Liver (tissue), 9 donors: Measurements from ENCODE around the gene PYGB. TPM values are rescaled to one million over a fixed set of nuclear protein-coding genes. Genes with fewer than 3 reads are reported as not detected.

Source experiments
- DNase-seq: peaks from one replicate; pipeline ENCODE4 v3.0.0-alpha.2; 2017; ENCODE audit warnings: low spot score
- H3K27ac ChIP-seq, 2 donors: one replicate each; pipeline ENCODE4 v1.7.0; 2013; ENCODE audit warnings: inconsistent platforms in 2 of 2, low read length in 2 of 2, control low read depth in 1 of 2, low read depth in 1 of 2, mild to moderate bottlenecking in 1 of 2
- H3K27me3 ChIP-seq, 4 donors: one replicate each; pipeline versions ENCODE4 v1.6.1 to v1.7.0; 2013; ENCODE audit warnings: low read length in 3 of 4, inconsistent platforms in 1 of 4, mild to moderate bottlenecking in 1 of 4, moderate library complexity in 1 of 4; ENCODE audit not compliant: control insufficient read depth in 4 of 4, insufficient read depth in 4 of 4
- H3K36me3 ChIP-seq, 4 donors: one replicate each; pipeline versions ENCODE4 v1.6.1 to v1.7.0; 2013; ENCODE audit warnings: low read length in 3 of 4, mild to moderate bottlenecking in 3 of 4, low read depth in 1 of 4, moderate library complexity in 1 of 4; ENCODE audit not compliant: control insufficient read depth in 4 of 4, insufficient read depth in 3 of 4
- H3K4me1 ChIP-seq, 4 donors: one replicate each; pipeline versions ENCODE4 v1.6.1 to v1.7.0; 2013; ENCODE audit warnings: low read length in 3 of 4, mild to moderate bottlenecking in 3 of 4, moderate library complexity in 1 of 4; ENCODE audit not compliant: control insufficient read depth in 4 of 4, insufficient read depth in 4 of 4
- H3K4me3 ChIP-seq, 3 donors: one replicate each; pipeline versions ENCODE4 v1.6.1 to v1.7.0; 2013; ENCODE audit warnings: low read length in 3 of 3, control low read depth in 1 of 3, low read depth in 1 of 3, mild to moderate bottlenecking in 1 of 3
- H3K9ac ChIP-seq, 2 donors: one replicate each; pipeline ENCODE4 v1.7.0; 2013; ENCODE audit warnings: low read length in 2 of 2, mild to moderate bottlenecking in 2 of 2, moderate library complexity in 2 of 2, control low read depth in 1 of 2, low read depth in 1 of 2
- H3K9me3 ChIP-seq, 4 donors: one replicate each; pipeline versions ENCODE4 v1.6.1 to v1.7.0; 2013; ENCODE audit warnings: low read length in 3 of 4; ENCODE audit not compliant: control insufficient read depth in 4 of 4
- FOXA1 ChIP-seq: IDR thresholded peaks from 2 replicates; pipeline ENCODE4 v1.6.1; 2016; ENCODE audit warnings: antibody characterized with exemption
- FOXA2 ChIP-seq: IDR thresholded peaks from 2 replicates; pipeline ENCODE4 v1.6.1; 2016; ENCODE audit warnings: antibody characterized with exemption
- GABPA ChIP-seq, 2 donors: IDR thresholded peaks in 1 of 2; conservative IDR thresholded peaks in 1 of 2; 2 replicates each; pipeline ENCODE4 v1.6.1; 2016; ENCODE audit warnings: antibody characterized with exemption in 2 of 2, mild to moderate bottlenecking in 1 of 2, moderate library complexity in 1 of 2
- HNF4A ChIP-seq, 2 donors: conservative IDR thresholded peaks; 2 replicates each; pipeline ENCODE4 v1.6.1; 2016; ENCODE audit warnings: antibody characterized with exemption in 2 of 2, mild to moderate bottlenecking in 2 of 2
- HNF4G ChIP-seq: IDR thresholded peaks from 2 replicates; pipeline ENCODE4 v1.6.1; 2016; ENCODE audit warnings: antibody characterized with exemption
- JUND ChIP-seq, 2 donors: IDR thresholded peaks; 2 replicates each; pipeline ENCODE4 v1.6.1; 2016; ENCODE audit warnings: antibody characterized with exemption in 2 of 2
- MAX ChIP-seq: IDR thresholded peaks from 2 replicates; pipeline ENCODE4 v1.6.1; 2016; ENCODE audit warnings: antibody characterized with exemption
- NR2F2 ChIP-seq: IDR thresholded peaks from 2 replicates; pipeline ENCODE4 v1.6.1; 2016; ENCODE audit warnings: antibody characterized with exemption
- RAD21 ChIP-seq, 2 donors: IDR thresholded peaks; 2 replicates each; pipeline ENCODE4 v1.6.1; 2016; ENCODE audit warnings: antibody characterized with exemption in 2 of 2, mild to moderate bottlenecking in 2 of 2
- REST ChIP-seq: IDR thresholded peaks from 2 replicates; pipeline ENCODE4 v1.6.1; 2016; ENCODE audit warnings: antibody characterized with exemption, mild to moderate bottlenecking
- RXRA ChIP-seq, 2 donors: IDR thresholded peaks; 2 replicates each; pipeline ENCODE4 v1.6.1; 2017 to 2018; ENCODE audit warnings: antibody characterized with exemption in 2 of 2, mild to moderate bottlenecking in 1 of 2
- SP1 ChIP-seq: IDR thresholded peaks from 2 replicates; pipeline ENCODE4 v1.6.1; 2018; ENCODE audit warnings: antibody characterized with exemption, mild to moderate bottlenecking
- TAF1 ChIP-seq: conservative IDR thresholded peaks from 2 replicates; pipeline ENCODE4 v1.6.1; 2016; ENCODE audit warnings: antibody characterized with exemption, mild to moderate bottlenecking
- YY1 ChIP-seq: IDR thresholded peaks from 2 replicates; pipeline ENCODE4 v1.6.1; 2016; ENCODE audit warnings: antibody characterized with exemption, mild to moderate bottlenecking
- WGBS: extraction: QIAGEN DNeasy Blood & Tissue Kit; methylation state at CpG from one replicate; pipeline ENCODE4 v1.1.7; 2013; 5-methylcytosine and 5-hydroxymethylcytosine counted together
- polyA plus RNA-seq, 2 donors: library from polyadenylated mRNA; stranded (reverse) in 1 of 2; unstranded in 1 of 2; fragments of 200-250 nt in 1 of 2; fragments of >200 nt in 1 of 2; fragmentation: Nextera tagmentation in 1 of 2; extraction: Ambion mirVana in 1 of 2; gene quantifications; one replicate each; pipeline versions ENCODE4 v1.2.1 to v1.2.3, GENCODE V29; 2013 to 2015
- total RNA-seq, 2 donors: library from RNA; depleted of rRNA; stranded (reverse); fragments of >200 nt; gene quantifications; one replicate each; pipeline ENCODE4 v1.2.3, GENCODE V29; 2014
- TF ChIP-seq, protein P1 (sequence below): fragments of 150-350 bp; IDR thresholded peaks from 2 replicates; pipeline ENCODE4 v1.5.1; 2017; ENCODE audit warnings: improper control_type of control experiment, low read depth, low read length; ENCODE audit not compliant: missing input control
- TF ChIP-seq, protein P2 (sequence below): IDR thresholded peaks from 2 replicates; pipeline ENCODE4 v1.6.1; 2016; ENCODE audit warnings: antibody characterized with exemption
- TF ChIP-seq, protein P3 (sequence below): IDR thresholded peaks from 2 replicates; pipeline ENCODE4 v1.6.1; 2016; ENCODE audit warnings: antibody characterized with exemption
- donor health status: healthy.
- donor health status: healthy.
- donor health status: healthy.
- donor health status: healthy.
- donor health status: healthy.

PYGB gene
- total and polyA plus RNA-seq, 4 donors: 3.6 to 11.7 (median 9.8) TPM

- Histone ChIP-seq H3K36me3 (peaks cover 0 to 20% (median 0%) of the 10 kb centered on the region in 4 donors), H3K4me1 (peaks cover 0 to 7% (median 3%) of the 10 kb centered on the region in 4 donors), H3K27ac (no peak overlapping the region), H3K9ac (no peak overlapping the region), H3K9me3 (no peaks in the 10 kb centered on the region), H3K27me3 (no peaks in the 10 kb centered on the region), H3K4me3 (no peak overlapping the region)
- WGBS: 85% methylated on average over 9 of the region's 9 CpGs
- DNase-seq: no peak
- TF ChIP-seq RXRA (IDR thresholded peaks at IDR 0.05) (no peak), NR2F2 (no peak), FOXA2 (no peak), RAD21 (IDR thresholded peaks at IDR 0.05) (no peak), REST (no peak), HNF4G (no peak), JUND (IDR thresholded peaks at IDR 0.05) (no peak), GABPA (IDR thresholded peaks at IDR 0.05 in 1 of 2, conservative IDR thresholded peaks at IDR 0.05 in 1 of 2) (no peak), MAX (no peak), FOXA1 (no peak), SP1 (no peak), HNF4A (conservative IDR thresholded peaks at IDR 0.05) (no peak), TAF1 (no peak)
- TF ChIP-seq, protein P1, sequence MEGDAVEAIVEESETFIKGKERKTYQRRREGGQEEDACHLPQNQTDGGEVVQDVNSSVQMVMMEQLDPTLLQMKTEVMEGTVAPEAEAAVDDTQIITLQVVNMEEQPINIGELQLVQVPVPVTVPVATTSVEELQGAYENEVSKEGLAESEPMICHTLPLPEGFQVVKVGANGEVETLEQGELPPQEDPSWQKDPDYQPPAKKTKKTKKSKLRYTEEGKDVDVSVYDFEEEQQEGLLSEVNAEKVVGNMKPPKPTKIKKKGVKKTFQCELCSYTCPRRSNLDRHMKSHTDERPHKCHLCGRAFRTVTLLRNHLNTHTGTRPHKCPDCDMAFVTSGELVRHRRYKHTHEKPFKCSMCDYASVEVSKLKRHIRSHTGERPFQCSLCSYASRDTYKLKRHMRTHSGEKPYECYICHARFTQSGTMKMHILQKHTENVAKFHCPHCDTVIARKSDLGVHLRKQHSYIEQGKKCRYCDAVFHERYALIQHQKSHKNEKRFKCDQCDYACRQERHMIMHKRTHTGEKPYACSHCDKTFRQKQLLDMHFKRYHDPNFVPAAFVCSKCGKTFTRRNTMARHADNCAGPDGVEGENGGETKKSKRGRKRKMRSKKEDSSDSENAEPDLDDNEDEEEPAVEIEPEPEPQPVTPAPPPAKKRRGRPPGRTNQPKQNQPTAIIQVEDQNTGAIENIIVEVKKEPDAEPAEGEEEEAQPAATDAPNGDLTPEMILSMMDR: no peak
- TF ChIP-seq, protein P2, sequence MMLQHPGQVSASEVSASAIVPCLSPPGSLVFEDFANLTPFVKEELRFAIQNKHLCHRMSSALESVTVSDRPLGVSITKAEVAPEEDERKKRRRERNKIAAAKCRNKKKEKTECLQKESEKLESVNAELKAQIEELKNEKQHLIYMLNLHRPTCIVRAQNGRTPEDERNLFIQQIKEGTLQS: no peak
- TF ChIP-seq, protein P3, sequence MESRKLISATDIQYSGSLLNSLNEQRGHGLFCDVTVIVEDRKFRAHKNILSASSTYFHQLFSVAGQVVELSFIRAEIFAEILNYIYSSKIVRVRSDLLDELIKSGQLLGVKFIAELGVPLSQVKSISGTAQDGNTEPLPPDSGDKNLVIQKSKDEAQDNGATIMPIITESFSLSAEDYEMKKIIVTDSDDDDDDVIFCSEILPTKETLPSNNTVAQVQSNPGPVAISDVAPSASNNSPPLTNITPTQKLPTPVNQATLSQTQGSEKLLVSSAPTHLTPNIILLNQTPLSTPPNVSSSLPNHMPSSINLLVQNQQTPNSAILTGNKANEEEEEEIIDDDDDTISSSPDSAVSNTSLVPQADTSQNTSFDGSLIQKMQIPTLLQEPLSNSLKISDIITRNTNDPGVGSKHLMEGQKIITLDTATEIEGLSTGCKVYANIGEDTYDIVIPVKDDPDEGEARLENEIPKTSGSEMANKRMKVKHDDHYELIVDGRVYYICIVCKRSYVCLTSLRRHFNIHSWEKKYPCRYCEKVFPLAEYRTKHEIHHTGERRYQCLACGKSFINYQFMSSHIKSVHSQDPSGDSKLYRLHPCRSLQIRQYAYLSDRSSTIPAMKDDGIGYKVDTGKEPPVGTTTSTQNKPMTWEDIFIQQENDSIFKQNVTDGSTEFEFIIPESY: no peak
These were observed 31.5 kb downstream of the PYGB start for GRCh38 chr20:25279403-25279802.

DNA sequence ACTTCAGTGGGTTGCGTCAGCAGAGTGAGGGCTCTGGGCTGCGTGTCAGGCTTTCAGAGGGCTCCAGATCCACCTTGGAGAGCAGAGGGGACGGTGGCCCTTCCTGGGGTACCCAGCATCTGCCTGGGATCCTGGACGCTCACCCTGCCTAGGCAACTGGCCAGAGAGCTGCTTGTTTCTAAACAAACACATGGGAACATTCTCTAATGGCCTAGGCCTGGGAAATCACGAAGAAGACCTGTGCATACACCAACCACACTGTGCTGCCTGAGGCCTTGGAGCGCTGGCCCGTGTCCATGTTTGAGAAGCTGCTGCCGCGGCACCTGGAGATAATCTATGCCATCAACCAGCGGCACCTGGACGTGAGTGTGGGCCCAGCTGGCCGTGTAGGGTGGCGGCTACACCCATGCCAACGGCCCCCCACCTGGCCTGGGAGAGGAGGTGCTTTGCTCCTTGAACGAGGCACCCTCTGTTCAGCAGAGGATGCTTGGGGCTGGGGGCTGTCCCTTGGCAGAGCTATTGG is 32.2 kb downstream of the PYGB start:
- 61% methylated on average over 15 of the region's 15 CpGs for WGBS
- no peak for DNase-seq
- no peaks in the 10 kb centered on the region for H3K27me3 ChIP-seq
- H3K27ac ChIP-seq: no peak overlapping the region
- no peak overlapping the region for H3K4me3 ChIP-seq
- no peak overlapping the region for H3K9ac ChIP-seq
- H3K36me3 ChIP-seq: peaks cover 0 to 18% (median 0%) of the 10 kb centered on the region in 4 donors
- H3K9me3 ChIP-seq: no peaks in the 10 kb centered on the region
- H3K4me1 ChIP-seq: peaks cover 0 to 7% (median 3%) of the 10 kb centered on the region in 4 donors
- TF ChIP-seq FOXA1: no peak
- no peak for TF ChIP-seq RAD21 (IDR thresholded peaks at IDR 0.05)
- TF ChIP-seq, protein P1: no peak
- TF ChIP-seq GABPA (IDR thresholded peaks at IDR 0.05 in 1 of 2, conservative IDR thresholded peaks at IDR 0.05 in 1 of 2): no peak
- TF ChIP-seq RXRA (IDR thresholded peaks at IDR 0.05): no peak
- no peak for TF ChIP-seq SP1
- TF ChIP-seq REST: no peak
- TF ChIP-seq YY1: no peak
- TF ChIP-seq FOXA2: no peak
- TF ChIP-seq, protein P2: no peak
